Large intestine (tissue), 3 donors: ENCODE data around the gene PCDHB7. TPM values are rescaled to one million over a fixed set of nuclear protein-coding genes. Genes with fewer than 3 reads are reported as not detected.
"Not testable (repeated sequence)": the region's sequence is repeated elsewhere in the genome, so short reads cannot be mapped to it uniquely, and the experiment has no call there.

ENCODE experiments used
- DNase-seq, 2 donors: peaks; one replicate each; pipeline versions ENCODE4 v3.0.0 to v3.0.0-alpha.2; 2013
- H3K27ac ChIP-seq: one replicate; pipeline ENCODE4 v1.5.1; 2013; ENCODE audit warnings: low read length
- H3K27me3 ChIP-seq: 2 replicates; pipeline ENCODE4 v1.6.1; 2013; ENCODE audit warnings: low read length; ENCODE audit not compliant: control insufficient read depth, insufficient read depth
- H3K36me3 ChIP-seq: 2 replicates; pipeline ENCODE4 v1.6.1; 2013; ENCODE audit warnings: low read length; ENCODE audit not compliant: control insufficient read depth, insufficient read depth
- H3K4me1 ChIP-seq: one replicate; pipeline ENCODE4 v1.6.1; 2013; ENCODE audit warnings: low read length; ENCODE audit not compliant: control insufficient read depth, insufficient read depth
- H3K4me3 ChIP-seq: one replicate; pipeline ENCODE4 v1.5.1; 2013; ENCODE audit warnings: low read length
- H3K9me3 ChIP-seq: one replicate; pipeline ENCODE4 v1.6.1; 2013; ENCODE audit warnings: mild to moderate bottlenecking, low read depth, low read length, moderate library complexity; ENCODE audit not compliant: control insufficient read depth
- WGBS: methylation state at CpG from one replicate; pipeline ENCODE4 v1.1.5; 2013; ENCODE audit warnings: low lambda C conversion rate; ENCODE audit not compliant: insufficient coverage; 5-methylcytosine and 5-hydroxymethylcytosine counted together
- polyA plus RNA-seq: library from polyadenylated mRNA; unstranded; fragments of 120-200 nt; gene quantifications from one replicate; pipeline ENCODE4 v1.2.1, GENCODE V29; 2013

Gene PCDHB7
- polyA plus RNA-seq, 1 donor = 1.3 TPM

GRCh38 chr5:141223112-141223783 is 50.8 kb downstream of the PCDHB7 start, which contains the start of gene PCDHB14:
Gene PCDHB14 (plus strand): TSS chr5:141223343. CDS start chr5:141223506, 163 bp downstream.
- 17% methylated on average over 3 of the region's 15 CpGs for WGBS
- no peak for DNase-seq
- no peak within 1 kb of the TSS for H3K4me3 ChIP-seq
- peaks cover 16% of the 10 kb centered on the region for H3K9me3 ChIP-seq
- H3K27me3 ChIP-seq = peaks cover 2% of the 10 kb centered on the region
- H3K36me3 ChIP-seq = no peaks in the 10 kb centered on the region
- no peaks in the 10 kb centered on the region for H3K4me1 ChIP-seq
- no peak within 1 kb of the TSS for H3K27ac ChIP-seq

DNA sequence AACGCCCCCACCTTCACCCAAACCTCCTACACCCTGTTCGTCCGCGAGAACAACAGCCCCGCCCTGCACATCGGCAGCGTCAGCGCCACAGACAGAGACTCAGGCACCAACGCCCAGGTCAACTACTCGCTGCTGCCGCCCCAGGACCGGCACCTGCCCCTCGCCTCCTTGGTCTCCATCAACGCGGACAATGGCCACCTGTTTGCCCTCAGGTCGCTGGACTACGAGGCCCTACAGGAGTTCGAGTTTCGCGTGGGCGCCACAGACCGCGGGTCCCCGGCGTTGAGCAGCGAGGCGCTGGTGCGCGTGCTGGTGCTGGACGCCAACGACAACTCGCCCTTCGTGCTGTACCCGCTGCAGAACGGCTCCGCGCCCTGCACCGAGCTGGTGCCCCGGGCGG is 52.4 kb downstream of the PCDHB7 start:
- not testable (repeated sequence) for H3K4me3 ChIP-seq, DNase-seq, H3K36me3 ChIP-seq, H3K27ac ChIP-seq, H3K27me3 ChIP-seq, H3K4me1 ChIP-seq
- WGBS = no CpG with 5 or more reads among the region's 40 CpGs
- H3K9me3 ChIP-seq = peaks cover 11% of the 10 kb centered on the region

DNA sequence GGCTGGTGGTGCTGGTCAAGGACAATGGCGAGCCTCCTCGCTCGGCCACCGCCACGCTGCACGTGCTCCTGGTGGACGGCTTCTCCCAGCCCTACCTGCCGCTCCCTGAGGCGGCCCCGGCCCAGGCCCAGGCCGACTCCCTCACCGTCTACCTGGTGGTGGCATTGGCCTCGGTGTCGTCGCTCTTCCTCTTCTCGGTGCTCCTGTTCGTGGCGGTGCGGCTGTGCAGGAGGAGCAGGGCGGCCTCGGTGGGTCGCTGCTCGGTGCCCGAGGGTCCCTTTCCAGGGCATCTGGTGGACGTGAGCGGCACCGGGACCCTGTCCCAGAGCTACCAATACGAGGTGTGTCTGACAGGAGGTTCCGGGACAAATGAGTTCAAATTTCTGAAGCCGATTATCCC is 53.0 kb downstream of the PCDHB7 start:
- not testable (repeated sequence) for H3K4me1 ChIP-seq, DNase-seq, H3K27me3 ChIP-seq, H3K36me3 ChIP-seq, H3K27ac ChIP-seq, H3K4me3 ChIP-seq
- H3K9me3 ChIP-seq = peaks cover 11% of the 10 kb centered on the region
- WGBS = no CpG with 5 or more reads among the region's 30 CpGs

Other genes with a start within 250 kb of the PCDHB7 start
- gene PCDHAC1, start 246.3 kb upstream of the PCDHB7 start, polyA plus RNA-seq = 1.2 TPM
- 2.4 TPM for gene PCDHAC2, start 206.2 kb upstream of the PCDHB7 start, polyA plus RNA-seq
- 0.31 TPM for gene PCDHB1, start 121.3 kb upstream of the PCDHB7 start, polyA plus RNA-seq
- gene PCDHB2, start 78.0 kb upstream of the PCDHB7 start, polyA plus RNA-seq = 1.7 TPM
- 1.1 TPM for gene PCDHB3, start 72.2 kb upstream of the PCDHB7 start, polyA plus RNA-seq
- 1.6 TPM for gene PCDHB4, start 50.8 kb upstream of the PCDHB7 start, polyA plus RNA-seq
- gene PCDHB5, start 37.4 kb upstream of the PCDHB7 start, polyA plus RNA-seq = 2.1 TPM
- gene PCDHB6, start 22.6 kb upstream of the PCDHB7 start, polyA plus RNA-seq = 0.96 TPM
- 0.67 TPM for gene PCDHB8, start 5.1 kb downstream of the PCDHB7 start, polyA plus RNA-seq
- gene PCDHB16, start 9.7 kb downstream of the PCDHB7 start, polyA plus RNA-seq = 1.1 TPM
- gene PCDHB9, start 14.5 kb downstream of the PCDHB7 start, polyA plus RNA-seq = 0.73 TPM
- gene PCDHB10, start 19.7 kb downstream of the PCDHB7 start, polyA plus RNA-seq = 2.9 TPM
- 1.1 TPM for gene PCDHB11, start 27.0 kb downstream of the PCDHB7 start, polyA plus RNA-seq
- gene PCDHB12, start 36.1 kb downstream of the PCDHB7 start, polyA plus RNA-seq = 1.2 TPM
- 1.4 TPM for gene PCDHB13, start 41.3 kb downstream of the PCDHB7 start, polyA plus RNA-seq
- gene PCDHB14, start 50.7 kb downstream of the PCDHB7 start, polyA plus RNA-seq = 2.7 TPM
- gene PCDHB15, start 72.8 kb downstream of the PCDHB7 start, polyA plus RNA-seq = 3.0 TPM
- 0.04 TPM for gene SLC25A2, start 131.4 kb downstream of the PCDHB7 start, polyA plus RNA-seq
- gene TAF7, start 148.1 kb downstream of the PCDHB7 start, polyA plus RNA-seq = 88.9 TPM
- 0.30 TPM for gene PCDHGA1, start 157.9 kb downstream of the PCDHB7 start, polyA plus RNA-seq
- gene PCDHGA2, start 166.1 kb downstream of the PCDHB7 start, polyA plus RNA-seq = 1.3 TPM
- gene PCDHGA3, start 171.2 kb downstream of the PCDHB7 start, polyA plus RNA-seq = 0.96 TPM
- 0.52 TPM for gene PCDHGB1, start 177.5 kb downstream of the PCDHB7 start, polyA plus RNA-seq
- 0.79 TPM for gene PCDHGA4, start 182.4 kb downstream of the PCDHB7 start, polyA plus RNA-seq
- 1.0 TPM for gene PCDHGB2, start 187.3 kb downstream of the PCDHB7 start, polyA plus RNA-seq
- 1.5 TPM for gene PCDHGA5, start 191.5 kb downstream of the PCDHB7 start, polyA plus RNA-seq
- gene PCDHGB3, start 197.6 kb downstream of the PCDHB7 start, polyA plus RNA-seq = 0.85 TPM
- gene PCDHGA6, start 201.2 kb downstream of the PCDHB7 start, polyA plus RNA-seq = 1.9 TPM
- 0.69 TPM for gene PCDHGA7, start 210.1 kb downstream of the PCDHB7 start, polyA plus RNA-seq
- gene PCDHGB4, start 215.1 kb downstream of the PCDHB7 start, polyA plus RNA-seq = 1.4 TPM
- gene PCDHGA8, start 220.0 kb downstream of the PCDHB7 start, polyA plus RNA-seq = 0.19 TPM
- gene PCDHGB5, start 225.3 kb downstream of the PCDHB7 start, polyA plus RNA-seq = 1.8 TPM
- 1.9 TPM for gene PCDHGA9, start 230.1 kb downstream of the PCDHB7 start, polyA plus RNA-seq
- gene PCDHGB6, start 235.4 kb downstream of the PCDHB7 start, polyA plus RNA-seq = 2.9 TPM
- 2.1 TPM for gene PCDHGA10, start 240.3 kb downstream of the PCDHB7 start, polyA plus RNA-seq
- 3.6 TPM for gene PCDHGB7, start 245.0 kb downstream of the PCDHB7 start, polyA plus RNA-seq
- gene PCDHGA11, start 248.4 kb downstream of the PCDHB7 start, polyA plus RNA-seq = 1.4 TPM